Measurements from ENCODE around the gene CERT1.

Gene CERT1

GRCh38 chr5:75338408-75338807, 173.0 kb downstream of the CERT1 start:
- peaks cover 2 to 17% of the 10 kb centered on the region in 2 donors for H3K4me1 ChIP-seq (ENCODE audit: control insufficient read depth in 2 of 2, insufficient read depth in 1 of 2, low read depth in 1 of 2, low read length in 2 of 2)
- no peaks in the 10 kb centered on the region for H3K79me1 ChIP-seq (ENCODE audit: low read depth, low read length)
- no peak overlapping the region for H2BK12ac ChIP-seq (ENCODE audit: low read length)
- no peak overlapping the region for H3K27ac ChIP-seq (replicated peaks; ENCODE audit: low read length)
- no peak overlapping the region for H2BK120ac ChIP-seq (ENCODE audit: low read depth, low read length)
- no peaks in the 10 kb centered on the region for H3K9me3 ChIP-seq (replicated peaks in 1 of 2; ENCODE audit: control insufficient read depth in 2 of 2, insufficient read depth in 1 of 2, low read depth in 1 of 2, low read length in 2 of 2)
- H2AK5ac ChIP-seq (ENCODE audit: low read depth, low read length), result no peak overlapping the region
- H2BK15ac ChIP-seq (ENCODE audit: low read length), result no peak overlapping the region
- H2AFZ ChIP-seq (ENCODE audit: low read length), result no peak overlapping the region
- H3K14ac ChIP-seq (ENCODE audit: low read length), result no peak overlapping the region
- H4K8ac ChIP-seq (ENCODE audit: low read depth, low read length), result no peak overlapping the region
- H3K4me3 ChIP-seq (ENCODE audit: low read length in 2 of 2), result peak overlapping the region; percentile 97 to 98
- DNase-seq (ENCODE audit: low spot score), result no peak
- no peak overlapping the region for H3K18ac ChIP-seq (ENCODE audit: low read length)
- H3K4me2 ChIP-seq (ENCODE audit: insufficient read depth, low read length, poor library complexity, severe bottlenecking), result peak overlapping the region; percentile 22
- no peak overlapping the region for H3K23ac ChIP-seq (ENCODE audit: low read depth, low read length, poor library complexity)
- no peaks in the 10 kb centered on the region for H3K27me3 ChIP-seq (ENCODE audit: control insufficient read depth in 3 of 3, insufficient read depth in 3 of 3, low read depth in 1 of 3, low read length in 3 of 3)
- H3K4ac ChIP-seq (ENCODE audit: low read length), result no peak overlapping the region
- peaks cover 3 to 49% of the 10 kb centered on the region in 2 donors for H3K36me3 ChIP-seq (replicated peaks in 1 of 2; ENCODE audit: control insufficient read depth in 2 of 2, insufficient read depth in 2 of 2, low read length in 2 of 2)
- no peak overlapping the region for H3K9ac ChIP-seq (ENCODE audit: low read depth, low read length, poor library complexity)
- no peak overlapping the region for H2BK5ac ChIP-seq (ENCODE audit: low read length)
- WGBS, 2 donors (ENCODE audit: extremely low coverage in 2 of 2, insufficient read length in 2 of 2, insufficient replicate concordance in 1 of 2), result no CpG with 5 or more reads among the region's 2 CpGs
- H4K91ac ChIP-seq (ENCODE audit: low read depth, low read length, poor library complexity), result no peak overlapping the region

DNA sequence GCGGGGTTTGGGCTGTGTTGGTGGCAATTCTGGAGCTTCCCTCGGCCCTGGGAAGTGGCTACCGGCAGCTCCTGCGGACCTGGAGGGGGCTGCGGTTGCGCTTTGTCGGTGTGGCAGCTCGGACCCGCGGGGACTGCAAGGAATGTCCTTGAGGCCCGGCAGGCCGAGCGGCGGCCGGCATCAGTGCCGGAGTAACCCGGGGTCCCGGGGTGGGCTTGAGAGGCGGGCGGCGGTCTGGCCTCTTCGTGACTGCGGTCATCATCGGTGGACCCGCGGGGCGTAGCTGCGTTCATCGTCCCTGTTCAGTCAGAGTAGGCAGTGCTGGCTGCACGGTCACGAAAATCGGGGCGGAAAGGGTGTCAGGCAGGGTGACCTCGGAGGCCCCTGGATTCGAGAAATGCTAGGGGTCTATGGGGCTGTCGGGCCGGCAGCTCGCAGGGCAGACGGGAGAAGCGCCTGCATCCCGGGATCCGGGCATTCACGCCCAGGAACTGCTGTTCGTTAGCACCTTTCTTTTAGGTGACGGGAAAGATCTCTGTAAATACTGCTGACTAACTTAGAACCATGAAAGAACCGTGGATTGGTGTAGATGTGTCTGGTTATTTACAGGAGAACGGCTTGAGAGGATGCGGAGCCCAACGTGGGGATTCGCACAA, 173.9 kb downstream of the CERT1 start:
- H2AK5ac ChIP-seq (ENCODE audit: low read depth, low read length), result peak overlapping the region; percentile 94
- H3K9ac ChIP-seq (ENCODE audit: low read depth, low read length, poor library complexity), result peak overlapping the region; percentile 97
- peak overlapping the region; percentile 96 for H2BK5ac ChIP-seq (ENCODE audit: low read length)
- no peak overlapping the region for H4K8ac ChIP-seq (ENCODE audit: low read depth, low read length)
- no peaks in the 10 kb centered on the region for H3K27me3 ChIP-seq (ENCODE audit: control insufficient read depth in 3 of 3, insufficient read depth in 3 of 3, low read depth in 1 of 3, low read length in 3 of 3)
- no CpG with 5 or more reads among the region's 50 CpGs for WGBS, 2 donors (ENCODE audit: extremely low coverage in 2 of 2, insufficient read length in 2 of 2, insufficient replicate concordance in 1 of 2)
- H3K14ac ChIP-seq (ENCODE audit: low read length), result peak overlapping the region; percentile 33
- peak overlapping the region; percentile 43 for H4K91ac ChIP-seq (ENCODE audit: low read depth, low read length, poor library complexity)
- H3K4me1 ChIP-seq (ENCODE audit: control insufficient read depth in 2 of 2, insufficient read depth in 1 of 2, low read depth in 1 of 2, low read length in 2 of 2), result peaks cover 2 to 14% of the 10 kb centered on the region in 2 donors
- H3K27ac ChIP-seq (replicated peaks; ENCODE audit: low read length), result peak overlapping the region; percentile 86
- H3K4me2 ChIP-seq (ENCODE audit: insufficient read depth, low read length, poor library complexity, severe bottlenecking), result peak overlapping the region; percentile 44
- no peak overlapping the region for H3K4ac ChIP-seq (ENCODE audit: low read length)
- H3K36me3 ChIP-seq (replicated peaks in 1 of 2; ENCODE audit: control insufficient read depth in 2 of 2, insufficient read depth in 2 of 2, low read length in 2 of 2), result peaks cover under 1 to 40% of the 10 kb centered on the region in 2 donors
- peak overlapping the region; percentile 99 for H3K18ac ChIP-seq (ENCODE audit: low read length)
- DNase-seq (ENCODE audit: low spot score), result no peak
- no peaks in the 10 kb centered on the region for H3K79me1 ChIP-seq (ENCODE audit: low read depth, low read length)
- H3K4me3 ChIP-seq (ENCODE audit: low read length in 2 of 2), result peak overlapping the region; percentile 97 to 98
- no peaks in the 10 kb centered on the region for H3K9me3 ChIP-seq (replicated peaks in 1 of 2; ENCODE audit: control insufficient read depth in 2 of 2, insufficient read depth in 1 of 2, low read depth in 1 of 2, low read length in 2 of 2)
- peak overlapping the region; percentile 94 for H2BK15ac ChIP-seq (ENCODE audit: low read length)
- peak overlapping the region; percentile 96 for H3K23ac ChIP-seq (ENCODE audit: low read depth, low read length, poor library complexity)
- no peak overlapping the region for H2BK120ac ChIP-seq (ENCODE audit: low read depth, low read length)
- H2AFZ ChIP-seq (ENCODE audit: low read length), result no peak overlapping the region
- peak overlapping the region; percentile 82 for H2BK12ac ChIP-seq (ENCODE audit: low read length)

GRCh38 chr5:75336615-75337336, 174.7 kb downstream of the CERT1 start, which contains the start of gene HMGCR:
HMGCR (plus strand) TSS chr5:75337220; CDS start chr5:75342606, 5,386 bp downstream.
- Histone ChIP-seq H3K18ac (ENCODE audit: low read length) (peak within 1 kb of the TSS; percentile 99), H3K9me3 (replicated peaks in 1 of 2; ENCODE audit: control insufficient read depth in 2 of 2, insufficient read depth in 1 of 2, low read depth in 1 of 2, low read length in 2 of 2) (no peaks in the 10 kb centered on the region), H4K8ac (ENCODE audit: low read depth, low read length) (no peak within 1 kb of the TSS), H2BK120ac (ENCODE audit: low read depth, low read length) (no peak within 1 kb of the TSS), H3K79me1 (ENCODE audit: low read depth, low read length) (no peaks in the 10 kb centered on the region), H2AFZ (ENCODE audit: low read length) (peak within 1 kb of the TSS; percentile 68), H3K4me1 (ENCODE audit: control insufficient read depth in 2 of 2, insufficient read depth in 1 of 2, low read depth in 1 of 2, low read length in 2 of 2) (peaks cover 2 to 12% of the 10 kb centered on the region in 2 donors), H3K4me3 (ENCODE audit: low read length in 2 of 2) (peak within 1 kb of the TSS; percentile 97 to 98), H3K14ac (ENCODE audit: low read length) (peak within 1 kb of the TSS; percentile 33), H2BK15ac (ENCODE audit: low read length) (peak within 1 kb of the TSS; percentile 94), H3K4ac (ENCODE audit: low read length) (no peak within 1 kb of the TSS), H3K23ac (ENCODE audit: low read depth, low read length, poor library complexity) (peak within 1 kb of the TSS; percentile 96), H2BK5ac (ENCODE audit: low read length) (peak within 1 kb of the TSS; percentile 96), H3K36me3 (replicated peaks in 1 of 2; ENCODE audit: control insufficient read depth in 2 of 2, insufficient read depth in 2 of 2, low read length in 2 of 2) (peaks cover 0 to 33% of the 10 kb centered on the region in 2 donors), H2AK5ac (ENCODE audit: low read depth, low read length) (peak within 1 kb of the TSS; percentile 94), H3K9ac (ENCODE audit: low read depth, low read length, poor library complexity) (peak within 1 kb of the TSS; percentile 97), H3K4me2 (ENCODE audit: insufficient read depth, low read length, poor library complexity, severe bottlenecking) (peak within 1 kb of the TSS; percentile 72), H3K27ac (replicated peaks; ENCODE audit: low read length) (peak within 1 kb of the TSS; percentile 86), H3K27me3 (ENCODE audit: control insufficient read depth in 3 of 3, insufficient read depth in 3 of 3, low read depth in 1 of 3, low read length in 3 of 3) (no peaks in the 10 kb centered on the region), H4K91ac (ENCODE audit: low read depth, low read length, poor library complexity) (peak within 1 kb of the TSS; percentile 43), H2BK12ac (ENCODE audit: low read length) (peak within 1 kb of the TSS; percentile 82)
- DNase-seq (ENCODE audit: low spot score), result peak; percentile 99
- no CpG with 5 or more reads among the region's 56 CpGs for WGBS, 2 donors (ENCODE audit: extremely low coverage in 2 of 2, insufficient read length in 2 of 2, insufficient replicate concordance in 1 of 2)

Data from neuronal stem cell (in vitro differentiated cells).